SK-N-SH (cell line): Measurements from ENCODE around the gene NKAIN1. TPM values are rescaled to one million over a fixed set of nuclear protein-coding genes. Genes with fewer than 3 reads are reported as not detected.

Experiments
- CTCF ChIA-PET: fragments of 300-600, 350-600 bp; formaldehyde crosslinking; extraction: SDS; loops from one replicate; lab custom pipeline; 2021; lab: Yijun Ruan, JAX
- POLR2A ChIA-PET: fragments of 350-600 bp; sonication (Branson Sonifier 250); formaldehyde crosslinking; extraction: SDS; loops from one replicate; lab custom pipeline; 2020; ENCODE audit warnings: antibody characterized with exemption, inconsistent platforms; lab: Yijun Ruan, JAX
- DNase-seq: peaks from one replicate; pipeline ENCODE4 v3.0.0; 2012
- H2AFZ ChIP-seq: fragments of 200-600 bp; sonication (generic); 2 replicates; pipeline ENCODE4 v1.8.1; 2016; ENCODE audit warnings: antibody characterized with exemption, mild to moderate bottlenecking, low read depth
- H3F3A ChIP-seq: fragments of 200-600 bp; sonication (generic); replicated peaks from 2 replicates; pipeline ENCODE3; 2016; ENCODE audit warnings: antibody characterized with exemption, mild to moderate bottlenecking; ENCODE audit not compliant: insufficient read depth
- H3K27ac ChIP-seq, 2 experiments: fragments of 200-500 bp in 1 of 2; fragments of 200-600 bp in 1 of 2; sonication (Bioruptor generic) in 1 of 2; sonication (generic), shearing (Covaris generic) in 1 of 2; 2 replicates each; pipeline versions ENCODE4 v1.5.1 to v1.6.1; 2014 to 2016; ENCODE audit warnings: low read depth in 2 of 2, inconsistent platforms in 1 of 2, low read length in 1 of 2, mild to moderate bottlenecking in 1 of 2, mixed read lengths in 1 of 2
- H3K27me3 ChIP-seq: fragments of 200-600 bp; sonication (generic), shearing (Covaris generic); 2 replicates; pipeline ENCODE4 v1.6.1; 2016; ENCODE audit warnings: mixed run types; ENCODE audit not compliant: insufficient read depth
- H3K36me3 ChIP-seq, 2 experiments: fragments of 200-500 bp in 1 of 2; fragments of 200-600 bp in 1 of 2; sonication (Bioruptor generic) in 1 of 2; sonication (generic) in 1 of 2; replicated peaks in 1 of 2; 2 replicates each; pipeline versions ENCODE3 to v1.5.1; 2014 to 2016; ENCODE audit warnings: low read length in 1 of 2, mild to moderate bottlenecking in 1 of 2; ENCODE audit not compliant: insufficient read depth in 2 of 2, control insufficient read depth in 1 of 2
- H3K4me1 ChIP-seq, 2 experiments: fragments of 200-500 bp in 1 of 2; fragments of 200-600 bp in 1 of 2; sonication (Bioruptor generic) in 1 of 2; sonication (generic), shearing (Covaris generic) in 1 of 2; 2 replicates each; pipeline versions ENCODE4 v1.5.1 to v1.6.1; 2014 to 2016; ENCODE audit warnings: low read depth in 1 of 2, low read length in 1 of 2, mixed run types in 1 of 2; ENCODE audit not compliant: insufficient read depth in 2 of 2, control insufficient read depth in 1 of 2
- H3K4me2 ChIP-seq: fragments of 200-600 bp; sonication (generic), shearing (Covaris generic); 2 replicates; pipeline ENCODE4 v1.6.1; 2017; ENCODE audit warnings: mixed run types
- H3K4me3 ChIP-seq, 2 experiments: fragments of 200-500 bp in 1 of 2; fragments of 200-600 bp in 1 of 2; sonication (Bioruptor generic) in 1 of 2; sonication (generic), shearing (Covaris generic) in 1 of 2; 2 replicates each; pipeline versions ENCODE4 v1.5.1 to v1.8.1; 2014 to 2016; ENCODE audit warnings: low read depth in 2 of 2, inconsistent platforms in 1 of 2, low read length in 1 of 2, mild to moderate bottlenecking in 1 of 2, mixed read lengths in 1 of 2, moderate library complexity in 1 of 2
- H3K79me2 ChIP-seq: fragments of 200-600 bp; sonication (generic); 2 replicates; pipeline ENCODE4 v1.8.1; 2017; ENCODE audit warnings: mild to moderate bottlenecking; ENCODE audit not compliant: insufficient read depth
- H3K9ac ChIP-seq: fragments of 200-600 bp; sonication (generic); 2 replicates; pipeline ENCODE4 v1.6.1; 2017; ENCODE audit warnings: mixed run types
- H3K9me2 ChIP-seq: fragments of 200-600 bp; sonication (generic); 2 replicates; pipeline ENCODE4 v1.6.1; 2017; ENCODE audit warnings: mixed run types
- H3K9me3 ChIP-seq: fragments of 200-600 bp; sonication (generic); 2 replicates; pipeline ENCODE4 v1.6.1; 2017; ENCODE audit warnings: mixed run types, mild to moderate bottlenecking, moderate library complexity
- H4K20me1 ChIP-seq: fragments of 200-600 bp; sonication (generic); 2 replicates; pipeline ENCODE4 v1.6.1; 2017; ENCODE audit warnings: mild to moderate bottlenecking, mixed run types; ENCODE audit not compliant: insufficient read depth
- ELF1 ChIP-seq: IDR thresholded peaks from 2 replicates; pipeline ENCODE4 v1.4.0; 2012
- MXI1 ChIP-seq: IDR thresholded peaks from 2 replicates; pipeline ENCODE4 v1.6.1; 2012; ENCODE audit warnings: mild to moderate bottlenecking, low read depth, low read length, improper control_type of control experiment
- NFIC ChIP-seq: IDR thresholded peaks from 2 replicates; pipeline ENCODE4 v1.4.0; 2012; ENCODE audit warnings: borderline replicate concordance
- NRF1 ChIP-seq: IDR thresholded peaks from 2 replicates; pipeline ENCODE4 v1.6.1; 2012; ENCODE audit warnings: low read depth, mild to moderate bottlenecking, low read length
- POLR2AphosphoS5 ChIP-seq: IDR thresholded peaks from 2 replicates; pipeline ENCODE4 v1.6.1; 2012; ENCODE audit warnings: low read depth, low read length
- RAD21 ChIP-seq: IDR thresholded peaks from 2 replicates; pipeline ENCODE4 v1.6.1; 2012; ENCODE audit warnings: mild to moderate bottlenecking, low read length
- RCOR1 ChIP-seq: fragments of 150-350 bp; IDR thresholded peaks from 2 replicates; pipeline ENCODE4 v1.6.1; 2017; ENCODE audit warnings: antibody characterized with exemption, low read length
- SIN3A ChIP-seq: IDR thresholded peaks from 2 replicates; pipeline ENCODE4 v1.6.1; 2012; ENCODE audit warnings: low read depth, mild to moderate bottlenecking, low read length, moderate library complexity, borderline replicate concordance
- TAF1 ChIP-seq: IDR thresholded peaks from 2 replicates; pipeline ENCODE4 v1.6.1; 2012; ENCODE audit warnings: low read depth, mild to moderate bottlenecking, low read length, moderate library complexity, borderline replicate concordance
- TEAD4 ChIP-seq: IDR thresholded peaks from 2 replicates; pipeline ENCODE4 v1.4.0; 2012; ENCODE audit warnings: mild to moderate bottlenecking, borderline replicate concordance; ENCODE audit not compliant: insufficient read depth
- WGBS: methylation state at CpG from one replicate; pipeline ENCODE4 v1.1.6; 2017; ENCODE audit warnings: low lambda C conversion rate; 5-methylcytosine and 5-hydroxymethylcytosine counted together
- polyA plus RNA-seq, 3 experiments: library from polyadenylated mRNA; depleted of rRNA; stranded (reverse); fragments of >200 nt; gene quantifications; 2 replicates each; pipeline ENCODE4 v1.2.3, GENCODE V29; 2012
- TF ChIP-seq, protein P1 (sequence below): IDR thresholded peaks from 2 replicates; pipeline ENCODE4; 2012
- TF ChIP-seq, protein P2 (sequence below): IDR thresholded peaks from 2 replicates; pipeline ENCODE4 v1.4.0; 2012; ENCODE audit warnings: low read depth, borderline replicate concordance
- TF ChIP-seq, protein P3 (sequence below): IDR thresholded peaks from 2 replicates; pipeline ENCODE4 v1.4.0; 2012; ENCODE audit warnings: low read depth, borderline replicate concordance
- TF ChIP-seq, protein P4 (sequence below): fragments of 200-600 bp; sonication (generic); IDR thresholded peaks from 2 replicates; pipeline ENCODE4 v1.6.1; 2017; ENCODE audit warnings: antibody characterized with exemption, mild to moderate bottlenecking, moderate library complexity
- TF ChIP-seq, protein P5 (sequence below): IDR thresholded peaks from 2 replicates; pipeline ENCODE4 v1.4.0; 2012; ENCODE audit warnings: low read depth

Gene NKAIN1
- polyA plus RNA-seq, 1 of the 3 experiments (the other 2 are of a cell fraction) = 0.54 TPM

DNA sequence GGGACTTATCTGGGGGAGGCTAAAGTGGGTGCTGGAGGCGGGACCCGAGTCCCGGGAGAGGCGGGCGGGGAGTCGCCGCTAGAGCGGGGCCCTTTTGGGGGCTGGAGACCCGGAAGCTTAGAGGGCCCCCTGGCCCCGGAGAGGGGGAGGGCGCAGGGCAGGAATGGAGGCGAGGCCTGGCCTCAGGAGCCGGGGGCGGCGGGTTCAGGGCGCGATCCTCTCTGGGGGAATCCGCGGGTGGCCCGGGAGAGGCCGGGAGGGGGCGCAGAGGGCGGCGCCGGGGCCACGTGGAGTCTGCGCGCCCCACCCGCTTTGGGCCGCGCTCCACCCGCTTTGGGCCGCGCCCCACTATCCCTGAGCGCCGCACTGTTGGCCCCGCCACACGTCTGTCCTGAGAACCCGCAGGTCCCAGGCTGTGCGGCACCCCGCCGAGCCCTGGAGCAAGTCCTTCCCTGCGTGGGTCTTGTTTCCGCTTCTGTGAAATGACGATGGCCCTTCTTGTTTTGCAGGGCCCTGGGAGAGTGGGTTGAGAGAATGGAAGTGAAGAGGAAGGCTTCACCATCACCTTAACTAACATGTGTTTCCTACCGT, 84.4 kb downstream of the NKAIN1 start:
- Histone ChIP-seq H3K9ac (peak overlapping the region; percentile 84), H3K4me1 (no peaks in the 10 kb centered on the region), H3K79me2 (0 out of 2 replicates have a peak, but pooled peaks cover 6% of the 10 kb centered on the region), H3F3A (peaks cover 30% of the 10 kb centered on the region), H3K4me2 (peak overlapping the region; percentile 78), H3K27me3 (no peaks in the 10 kb centered on the region), H3K9me3 (no peaks in the 10 kb centered on the region), H4K20me1 (no peaks in the 10 kb centered on the region), H3K27ac (peak overlapping the region; percentile 48 to 80), H2AFZ (peak overlapping the region; percentile 93), H3K9me2 (no peaks in the 10 kb centered on the region), H3K36me3 (no peaks in the 10 kb centered on the region), H3K4me3 (peak overlapping the region; percentile 54 to 67)
- ChIA-PET POLR2A (no interaction called here), CTCF (interaction anchor here (1.0 to 1.9 kb wide), 2 partner anchors 30 to 171 kb away, joined by 3 to 5 read pairs; no protein-coding TSS in a partner anchor)
- 5% methylated on average over 11 of the region's 46 CpGs for WGBS
- DNase-seq = peak; percentile 90
- TF ChIP-seq POLR2AphosphoS5 (peak; percentile 57; the same call in 1 of the 2 replicates), ELF1 (peak; percentile 59; the same call in 1 of the 2 replicates), MXI1 (peak; percentile 69; the same call in 1 of the 2 replicates), RCOR1 (no peak), TAF1 (peak; percentile 53; the same call in 1 of the 2 replicates), TEAD4 (no peak), NRF1 (no peak), RAD21 (no peak), SIN3A (0 out of 2 replicates have a peak, but pooled peaks have one; percentile 31), NFIC (peak; percentile 12; the same call in 1 of the 2 replicates)
- TF ChIP-seq, protein P1, sequence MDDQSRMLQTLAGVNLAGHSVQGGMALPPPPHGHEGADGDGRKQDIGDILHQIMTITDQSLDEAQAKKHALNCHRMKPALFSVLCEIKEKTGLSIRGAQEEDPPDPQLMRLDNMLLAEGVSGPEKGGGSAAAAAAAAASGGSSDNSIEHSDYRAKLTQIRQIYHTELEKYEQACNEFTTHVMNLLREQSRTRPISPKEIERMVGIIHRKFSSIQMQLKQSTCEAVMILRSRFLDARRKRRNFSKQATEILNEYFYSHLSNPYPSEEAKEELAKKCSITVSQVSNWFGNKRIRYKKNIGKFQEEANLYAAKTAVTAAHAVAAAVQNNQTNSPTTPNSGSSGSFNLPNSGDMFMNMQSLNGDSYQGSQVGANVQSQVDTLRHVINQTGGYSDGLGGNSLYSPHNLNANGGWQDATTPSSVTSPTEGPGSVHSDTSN = peak; percentile 70
- TF ChIP-seq, protein P2, sequence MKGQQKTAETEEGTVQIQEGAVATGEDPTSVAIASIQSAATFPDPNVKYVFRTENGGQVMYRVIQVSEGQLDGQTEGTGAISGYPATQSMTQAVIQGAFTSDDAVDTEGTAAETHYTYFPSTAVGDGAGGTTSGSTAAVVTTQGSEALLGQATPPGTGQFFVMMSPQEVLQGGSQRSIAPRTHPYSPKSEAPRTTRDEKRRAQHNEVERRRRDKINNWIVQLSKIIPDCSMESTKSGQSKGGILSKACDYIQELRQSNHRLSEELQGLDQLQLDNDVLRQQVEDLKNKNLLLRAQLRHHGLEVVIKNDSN = peak; percentile 79
- TF ChIP-seq, protein P3, sequence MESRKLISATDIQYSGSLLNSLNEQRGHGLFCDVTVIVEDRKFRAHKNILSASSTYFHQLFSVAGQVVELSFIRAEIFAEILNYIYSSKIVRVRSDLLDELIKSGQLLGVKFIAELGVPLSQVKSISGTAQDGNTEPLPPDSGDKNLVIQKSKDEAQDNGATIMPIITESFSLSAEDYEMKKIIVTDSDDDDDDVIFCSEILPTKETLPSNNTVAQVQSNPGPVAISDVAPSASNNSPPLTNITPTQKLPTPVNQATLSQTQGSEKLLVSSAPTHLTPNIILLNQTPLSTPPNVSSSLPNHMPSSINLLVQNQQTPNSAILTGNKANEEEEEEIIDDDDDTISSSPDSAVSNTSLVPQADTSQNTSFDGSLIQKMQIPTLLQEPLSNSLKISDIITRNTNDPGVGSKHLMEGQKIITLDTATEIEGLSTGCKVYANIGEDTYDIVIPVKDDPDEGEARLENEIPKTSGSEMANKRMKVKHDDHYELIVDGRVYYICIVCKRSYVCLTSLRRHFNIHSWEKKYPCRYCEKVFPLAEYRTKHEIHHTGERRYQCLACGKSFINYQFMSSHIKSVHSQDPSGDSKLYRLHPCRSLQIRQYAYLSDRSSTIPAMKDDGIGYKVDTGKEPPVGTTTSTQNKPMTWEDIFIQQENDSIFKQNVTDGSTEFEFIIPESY = no peak
- TF ChIP-seq, protein P4, sequence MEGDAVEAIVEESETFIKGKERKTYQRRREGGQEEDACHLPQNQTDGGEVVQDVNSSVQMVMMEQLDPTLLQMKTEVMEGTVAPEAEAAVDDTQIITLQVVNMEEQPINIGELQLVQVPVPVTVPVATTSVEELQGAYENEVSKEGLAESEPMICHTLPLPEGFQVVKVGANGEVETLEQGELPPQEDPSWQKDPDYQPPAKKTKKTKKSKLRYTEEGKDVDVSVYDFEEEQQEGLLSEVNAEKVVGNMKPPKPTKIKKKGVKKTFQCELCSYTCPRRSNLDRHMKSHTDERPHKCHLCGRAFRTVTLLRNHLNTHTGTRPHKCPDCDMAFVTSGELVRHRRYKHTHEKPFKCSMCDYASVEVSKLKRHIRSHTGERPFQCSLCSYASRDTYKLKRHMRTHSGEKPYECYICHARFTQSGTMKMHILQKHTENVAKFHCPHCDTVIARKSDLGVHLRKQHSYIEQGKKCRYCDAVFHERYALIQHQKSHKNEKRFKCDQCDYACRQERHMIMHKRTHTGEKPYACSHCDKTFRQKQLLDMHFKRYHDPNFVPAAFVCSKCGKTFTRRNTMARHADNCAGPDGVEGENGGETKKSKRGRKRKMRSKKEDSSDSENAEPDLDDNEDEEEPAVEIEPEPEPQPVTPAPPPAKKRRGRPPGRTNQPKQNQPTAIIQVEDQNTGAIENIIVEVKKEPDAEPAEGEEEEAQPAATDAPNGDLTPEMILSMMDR = peak; percentile 46
- TF ChIP-seq, protein P5, sequence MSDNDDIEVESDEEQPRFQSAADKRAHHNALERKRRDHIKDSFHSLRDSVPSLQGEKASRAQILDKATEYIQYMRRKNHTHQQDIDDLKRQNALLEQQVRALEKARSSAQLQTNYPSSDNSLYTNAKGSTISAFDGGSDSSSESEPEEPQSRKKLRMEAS = peak; percentile 94
